ENCODE data around the gene CMA1.
A peak's percentile ranks its signal among the peaks of the same experiment; 100 is the strongest.
"Not testable (repeated sequence)": the region's sequence is repeated elsewhere in the genome, so short reads cannot be mapped to it uniquely, and the experiment has no call there.

Gene CMA1

GRCh38 chr14:24508155-24508840 lies at the start of gene CMA1:
CMA1 (minus strand) TSS chr14:24508265; CDS start chr14:24508235, 30 bp downstream.
- Mint-ChIP-seq H3K27me3 (no peaks in the 10 kb centered on the region), H3K27ac (no peak within 1 kb of the TSS), H3K4me3 (no peak within 1 kb of the TSS), H3K36me3 (no peaks in the 10 kb centered on the region), H3K9me3 (ENCODE audit: low read depth) (no peaks in the 10 kb centered on the region), H3K4me1 (ENCODE audit: low read depth) (no peaks in the 10 kb centered on the region)

GRCh38 chr14:24556756-24557155 lies 48.7 kb upstream of the CMA1 start:
- Mint-ChIP-seq H3K4me1 (ENCODE audit: low read depth) (no peaks in the 10 kb centered on the region), H3K27ac (no peak overlapping the region), H3K4me3 (no peak overlapping the region), H3K9me3 (ENCODE audit: low read depth) (peaks cover 5% of the 10 kb centered on the region), H3K36me3 (peaks cover 5% of the 10 kb centered on the region), H3K27me3 (peaks cover 6% of the 10 kb centered on the region)

DNA sequence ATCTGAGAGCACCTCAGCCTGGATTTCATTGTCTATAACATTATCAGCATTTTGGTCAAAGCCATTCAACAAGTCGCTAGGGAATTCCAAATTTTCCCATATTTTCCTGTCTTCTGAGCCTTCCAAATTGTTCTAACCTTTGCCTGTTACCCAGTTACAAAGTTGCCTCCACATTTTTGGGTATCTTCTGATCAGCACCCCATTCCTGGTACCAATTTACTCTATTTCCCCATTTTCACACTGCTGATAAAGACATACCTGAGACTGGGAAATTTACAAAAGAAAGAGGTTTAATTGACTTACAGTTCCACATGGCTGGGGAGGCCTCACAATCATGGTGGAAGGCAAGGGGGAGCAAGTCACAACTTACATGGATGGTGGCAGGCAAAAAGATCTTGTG lies 41.0 kb upstream of the CMA1 start:
- H3K36me3 Mint-ChIP-seq; H3K27ac Mint-ChIP-seq; H3K27me3 Mint-ChIP-seq; H3K4me1 Mint-ChIP-seq (ENCODE audit: low read depth); H3K4me3 Mint-ChIP-seq: not testable (repeated sequence)
- H3K9me3 Mint-ChIP-seq (ENCODE audit: low read depth) = peaks cover 32% of the 10 kb centered on the region

DNA sequence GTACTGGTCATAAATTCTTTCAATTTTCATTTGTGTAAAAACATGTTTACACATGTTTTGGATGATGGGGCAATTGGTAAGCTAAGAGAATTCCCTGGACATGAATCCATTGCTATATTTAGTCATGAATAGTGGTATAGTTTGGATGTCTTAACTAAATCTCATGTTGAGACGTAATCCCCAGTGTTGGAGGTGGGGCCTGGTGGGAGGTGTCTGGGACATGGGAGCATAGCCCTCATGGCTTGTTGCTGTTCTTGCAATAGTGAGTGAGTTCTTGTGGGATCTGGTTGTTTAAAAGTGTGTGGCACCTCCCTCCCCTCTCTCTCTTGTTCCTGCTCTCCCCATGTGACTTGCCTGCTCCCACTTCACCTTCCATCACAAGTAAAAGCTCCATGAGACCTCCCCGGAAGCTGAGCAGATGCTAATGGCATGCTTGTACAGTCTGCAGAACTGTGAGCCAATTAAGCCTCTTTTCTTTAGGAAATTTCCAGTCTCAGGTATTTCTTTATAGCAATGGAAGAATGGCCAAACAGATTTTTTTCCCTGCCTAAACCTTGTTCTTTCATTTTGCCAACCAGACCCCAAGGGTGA lies 34.4 kb upstream of the CMA1 start:
- Mint-ChIP-seq H3K9me3 (ENCODE audit: low read depth) (peaks cover 22% of the 10 kb centered on the region), H3K27me3 (peaks cover 2% of the 10 kb centered on the region), H3K4me1 (ENCODE audit: low read depth) (no peaks in the 10 kb centered on the region), H3K27ac (no peak overlapping the region), H3K36me3 (peaks cover 2% of the 10 kb centered on the region), H3K4me3 (no peak overlapping the region)

DNA sequence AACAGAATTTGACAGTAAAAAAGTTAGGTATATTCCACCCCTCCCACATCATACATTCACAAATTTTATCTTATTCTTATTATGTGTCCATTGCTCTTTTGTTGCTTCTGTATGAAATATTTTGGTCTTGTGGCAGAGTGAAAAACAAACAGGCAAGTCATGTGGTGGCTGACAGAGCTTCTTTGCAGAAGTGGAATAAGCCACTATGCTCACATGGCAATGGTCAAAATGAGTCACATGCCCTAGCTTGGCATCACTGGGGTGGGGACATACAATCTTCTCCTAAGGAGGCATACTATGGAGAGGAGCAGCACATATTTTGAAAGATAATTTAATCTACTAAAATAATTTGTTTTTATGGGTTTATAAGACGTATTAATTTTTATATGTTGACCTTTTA lies 27.7 kb upstream of the CMA1 start:
- Mint-ChIP-seq H3K4me3 (no peak overlapping the region), H3K27me3 (peaks cover 2% of the 10 kb centered on the region), H3K4me1 (ENCODE audit: low read depth) (peaks cover 1% of the 10 kb centered on the region), H3K36me3 (no peaks in the 10 kb centered on the region), H3K27ac (no peak overlapping the region), H3K9me3 (ENCODE audit: low read depth) (no peaks in the 10 kb centered on the region)

- Mint-ChIP-seq H3K36me3 (no peaks in the 10 kb centered on the region), H3K27ac (no peak overlapping the region), H3K27me3 (peaks cover 2% of the 10 kb centered on the region), H3K4me1 (ENCODE audit: low read depth) (peaks cover 1% of the 10 kb centered on the region), H3K9me3 (ENCODE audit: low read depth) (no peaks in the 10 kb centered on the region), H3K4me3 (no peak overlapping the region)
These were observed 26.2 kb upstream of the CMA1 start for GRCh38 chr14:24534286-24534685.

- H3K36me3 Mint-ChIP-seq; H3K4me3 Mint-ChIP-seq; H3K27me3 Mint-ChIP-seq; H3K9me3 Mint-ChIP-seq (ENCODE audit: low read depth); H3K27ac Mint-ChIP-seq; H3K4me1 Mint-ChIP-seq (ENCODE audit: low read depth): not testable (repeated sequence)
These were observed 18.0 kb upstream of the CMA1 start for GRCh38 chr14:24525877-24526620.

- no peaks in the 10 kb centered on the region for H3K4me1 Mint-ChIP-seq (ENCODE audit: low read depth)
These were observed 10.8 kb upstream of the CMA1 start for GRCh38 chr14:24518851-24519250.

GRCh38 chr14:24514209-24514608 lies 6.1 kb upstream of the CMA1 start:
- Mint-ChIP-seq H3K36me3 (peaks cover 4% of the 10 kb centered on the region), H3K9me3 (ENCODE audit: low read depth) (no peaks in the 10 kb centered on the region), H3K27me3 (no peaks in the 10 kb centered on the region)

More at GRCh38 chr14:24518851-24519250, 10.8 kb upstream of the CMA1 start:
- H3K27me3 Mint-ChIP-seq = no peaks in the 10 kb centered on the region
- H3K9me3 Mint-ChIP-seq (ENCODE audit: low read depth) = no peaks in the 10 kb centered on the region
- H3K4me3 Mint-ChIP-seq = no peak overlapping the region
- no peak overlapping the region for H3K27ac Mint-ChIP-seq
- peaks cover 4% of the 10 kb centered on the region for H3K36me3 Mint-ChIP-seq

GRCh38 chr14:24513009-24513408 lies 4.9 kb upstream of the CMA1 start:
- no peaks in the 10 kb centered on the region for H3K27me3 Mint-ChIP-seq
- H3K36me3 Mint-ChIP-seq = peaks cover 4% of the 10 kb centered on the region
- H3K27ac Mint-ChIP-seq = no peak overlapping the region
- H3K9me3 Mint-ChIP-seq (ENCODE audit: low read depth) = no peaks in the 10 kb centered on the region
- no peaks in the 10 kb centered on the region for H3K4me1 Mint-ChIP-seq (ENCODE audit: low read depth)
- no peak overlapping the region for H3K4me3 Mint-ChIP-seq

More at GRCh38 chr14:24514209-24514608, 6.1 kb upstream of the CMA1 start:
- H3K27ac Mint-ChIP-seq = no peak overlapping the region
- H3K4me3 Mint-ChIP-seq = no peak overlapping the region
- H3K4me1 Mint-ChIP-seq (ENCODE audit: low read depth) = no peaks in the 10 kb centered on the region

DNA sequence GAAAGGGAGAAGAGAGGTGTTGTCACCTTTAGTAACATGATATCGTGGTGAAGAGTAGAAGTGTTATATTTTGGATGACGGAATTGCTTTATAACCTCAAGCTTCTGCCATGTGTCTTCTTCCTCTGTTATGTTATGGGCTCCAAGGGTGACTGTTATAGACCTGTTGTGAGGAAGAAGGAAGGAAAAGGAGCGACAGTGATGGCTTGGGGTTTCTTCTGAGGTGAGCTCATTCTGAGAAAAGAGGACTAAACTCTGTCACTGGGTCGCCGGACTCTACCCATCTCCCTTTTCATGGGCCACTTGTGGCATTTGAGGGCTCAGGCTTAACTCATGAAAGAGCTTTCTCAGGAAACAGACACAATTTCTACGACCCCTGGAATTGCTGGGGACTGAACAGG lies 1.6 kb downstream of the CMA1 start:
- H3K36me3 Mint-ChIP-seq = no peaks in the 10 kb centered on the region
- no peak overlapping the region for H3K27ac Mint-ChIP-seq
- H3K9me3 Mint-ChIP-seq (ENCODE audit: low read depth) = no peaks in the 10 kb centered on the region

GRCh38 chr14:24504425-24504950 lies 3.6 kb downstream of the CMA1 start:
- H3K4me3 Mint-ChIP-seq = no peak overlapping the region
- no peak overlapping the region for H3K27ac Mint-ChIP-seq
- no peaks in the 10 kb centered on the region for H3K36me3 Mint-ChIP-seq
- no peaks in the 10 kb centered on the region for H3K4me1 Mint-ChIP-seq (ENCODE audit: low read depth)
- no peaks in the 10 kb centered on the region for H3K27me3 Mint-ChIP-seq
- no peaks in the 10 kb centered on the region for H3K9me3 Mint-ChIP-seq (ENCODE audit: low read depth)

More for the DNA sequence above, 1.6 kb downstream of the CMA1 start:
- no peak overlapping the region for H3K4me3 Mint-ChIP-seq
- H3K4me1 Mint-ChIP-seq (ENCODE audit: low read depth) = no peaks in the 10 kb centered on the region
- H3K27me3 Mint-ChIP-seq = no peaks in the 10 kb centered on the region

- not testable (repeated sequence) for H3K27ac Mint-ChIP-seq; H3K27me3 Mint-ChIP-seq; H3K9me3 Mint-ChIP-seq (ENCODE audit: low read depth); H3K36me3 Mint-ChIP-seq; H3K4me3 Mint-ChIP-seq; H3K4me1 Mint-ChIP-seq (ENCODE audit: low read depth)
These were observed 16.3 kb downstream of the CMA1 start for GRCh38 chr14:24491586-24492408.

DNA sequence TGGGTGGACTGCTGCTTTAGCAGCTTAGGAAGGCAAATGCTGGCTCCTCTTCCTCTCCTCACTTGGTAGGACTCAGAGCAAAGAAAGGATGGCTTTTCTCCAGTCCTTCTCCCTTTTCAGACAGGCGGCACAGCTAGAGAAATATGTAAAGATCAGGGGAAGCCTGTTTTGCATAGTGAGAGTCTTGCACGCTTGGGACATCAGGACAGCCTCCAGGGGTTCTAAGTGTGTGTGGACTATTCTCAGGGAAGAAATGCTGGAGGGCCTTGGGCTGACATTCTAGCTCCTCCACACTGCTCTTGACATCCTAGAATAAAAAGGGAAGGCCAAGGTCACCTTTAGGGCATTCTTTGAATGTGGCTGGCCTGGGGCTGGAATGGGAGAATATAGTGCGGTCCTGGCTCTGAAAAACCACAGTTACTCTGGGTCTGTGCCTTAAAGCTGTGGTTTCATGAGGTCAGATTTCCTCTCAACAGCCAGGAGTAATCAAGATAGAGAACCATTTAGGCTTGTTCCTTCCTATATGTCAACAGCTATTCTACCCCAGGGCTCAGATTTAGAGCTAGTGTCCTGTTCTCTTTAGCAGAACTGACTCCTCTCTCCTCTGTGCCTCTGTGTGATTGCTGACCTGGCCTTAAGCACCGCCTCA lies 24.3 kb downstream of the CMA1 start:
- H3K27me3 Mint-ChIP-seq = no peaks in the 10 kb centered on the region
- peak overlapping the region; percentile 16 for H3K27ac Mint-ChIP-seq
- H3K4me1 Mint-ChIP-seq (ENCODE audit: low read depth) = peaks cover 24% of the 10 kb centered on the region
- H3K36me3 Mint-ChIP-seq = no peaks in the 10 kb centered on the region
- H3K4me3 Mint-ChIP-seq = peak overlapping the region; percentile 38
- no peaks in the 10 kb centered on the region for H3K9me3 Mint-ChIP-seq (ENCODE audit: low read depth)
